K562 (cell line): ENCODE data around the gene KCNK4. TPM values are rescaled to one million over a fixed set of nuclear protein-coding genes. Genes with fewer than 3 reads are reported as not detected.

Experiments
- ATAC-seq: fragments of 200-7000 bp; cut with Tn5 transposase; 3 replicates; pipeline ENCODE4 v1.9.1; 2020; ENCODE audit warnings: moderate library complexity
- BruUV-seq: library from RNA; stranded (reverse); fragments of 400-500 nt; replicated peaks from 2 replicates; lab custom pipeline; 2021; lab: Mats Ljungman, UMichigan
- CTCF ChIA-PET: fragments of 300-600 bp; formaldehyde crosslinking; extraction: SDS; loops from one replicate; lab custom pipeline; 2021; ENCODE audit warnings: low intra/inter-chr PET ratio; lab: Yijun Ruan, JAX
- POLR2A ChIA-PET: fragments of 300-600, 350-650 bp; sonication (Branson Sonifier 250); formaldehyde crosslinking; extraction: SDS; loops from one replicate; lab custom pipeline; 2021; ENCODE audit warnings: antibody characterized with exemption, inconsistent platforms; lab: Yijun Ruan, JAX
- DNase-seq, 4 experiments: peaks; one replicate each; pipeline versions ENCODE4 v3.0.0 to v3.0.0-alpha.2; 2011 to 2018; ENCODE audit warnings: low spot score in 3 of 4, mixed read lengths in 3 of 4; ENCODE audit errors: extremely low read depth in 1 of 4
- FAIRE-seq: peaks from 2 replicates; lab custom pipeline; 2011; peaks lifted over from hg19 to GRCh38; lab: Jason Lieb, UNC
- H2AFZ ChIP-seq: 2 replicates; pipeline ENCODE4 v1.6.0; 2011; ENCODE audit warnings: low read depth, low read length, control low read depth, inconsistent platforms
- H3K27ac ChIP-seq: fragments of 200-600 bp; 3 replicates; pipeline ENCODE4 v1.8.0; 2011; ENCODE audit warnings: low read depth, mild to moderate bottlenecking, control low read depth, inconsistent platforms, low read length, moderate library complexity, mixed read lengths; ENCODE audit errors: extremely low read depth
- H3K27me3 ChIP-seq, 2 experiments: fragments of 300-600 bp in 1 of 2; 2 replicates in 1 of 2; 3 replicates in 1 of 2; pipeline versions ENCODE4 v1.6.0 to v1.8.0; 2011; ENCODE audit warnings: inconsistent platforms in 2 of 2, low read length in 2 of 2, mild to moderate bottlenecking in 1 of 2, mixed read lengths in 1 of 2, moderate library complexity in 1 of 2; ENCODE audit not compliant: control insufficient read depth in 2 of 2, insufficient read depth in 2 of 2
- H3K36me3 ChIP-seq: fragments of 300-600 bp; 3 replicates; pipeline ENCODE4 v1.8.0; 2011; ENCODE audit warnings: mild to moderate bottlenecking, low read length, inconsistent platforms; ENCODE audit not compliant: control insufficient read depth, insufficient read depth
- H3K4me1 ChIP-seq, 2 experiments: fragments of 200-600 bp in 1 of 2; replicated peaks in 1 of 2; 2 replicates in 1 of 2; 3 replicates in 1 of 2; pipeline versions ENCODE4 v1.5.1 to v1.8.0; 2011; ENCODE audit warnings: inconsistent platforms in 2 of 2, low read length in 2 of 2, mild to moderate bottlenecking in 1 of 2, mixed read lengths in 1 of 2, moderate library complexity in 1 of 2; ENCODE audit not compliant: control insufficient read depth in 2 of 2, insufficient read depth in 2 of 2
- H3K4me2 ChIP-seq: 2 replicates; pipeline ENCODE4 v1.6.1; 2011; ENCODE audit warnings: low read length, control low read depth, inconsistent platforms, mixed read lengths; ENCODE audit not compliant: insufficient read depth
- H3K4me3 ChIP-seq: fragments of 200-600 bp; sonication (generic), shearing (Covaris generic); 2 replicates; pipeline ENCODE4 v1.5.1; 2016; ENCODE audit warnings: control low read depth, inconsistent platforms
- H3K79me2 ChIP-seq: fragments of 200-600 bp; 3 replicates; pipeline ENCODE4 v1.8.0; 2011; ENCODE audit warnings: low read length, inconsistent platforms; ENCODE audit not compliant: control insufficient read depth, insufficient read depth
- H3K9ac ChIP-seq, 2 experiments: 2 replicates each; pipeline versions ENCODE4 v1.6.0 to v1.6.1; 2011; ENCODE audit warnings: low read depth in 2 of 2, low read length in 2 of 2, control low read depth in 1 of 2, inconsistent platforms in 1 of 2, mild to moderate bottlenecking in 1 of 2, mixed read lengths in 1 of 2; ENCODE audit not compliant: insufficient read depth in 1 of 2
- H3K9me1 ChIP-seq: one replicate; pipeline ENCODE4 v1.6.0; 2011; ENCODE audit warnings: inconsistent platforms, mild to moderate bottlenecking, low read length, moderate library complexity; ENCODE audit not compliant: control insufficient read depth, insufficient read depth
- H3K9me3 ChIP-seq: replicated peaks from 2 replicates; pipeline ENCODE4 v1.5.1; 2011; ENCODE audit warnings: low read depth, low read length, inconsistent platforms; ENCODE audit not compliant: control insufficient read depth, insufficient read depth
- H4K20me1 ChIP-seq: replicated peaks from 2 replicates; pipeline ENCODE4 v1.6.1; 2011; ENCODE audit warnings: low read length, inconsistent platforms, mixed read lengths; ENCODE audit not compliant: control insufficient read depth, insufficient read depth
- ELF1 ChIP-seq: fragments of 200-800 bp; sonication (Bioruptor generic); IDR thresholded peaks from 2 replicates; pipeline ENCODE4 v1.6.1; 2016; ENCODE audit warnings: missing genetic modification characterization, missing compliant biosample characterization
- GABPA ChIP-seq: fragments of 200-800 bp; sonication (Bioruptor generic); conservative IDR thresholded peaks from 2 replicates; pipeline ENCODE4 v1.6.1; 2016; ENCODE audit warnings: low read depth, missing genetic modification characterization, missing compliant biosample characterization
- HMGN3 ChIP-seq: IDR thresholded peaks from 2 replicates; pipeline ENCODE4 v1.6.1; 2011; ENCODE audit warnings: borderline replicate concordance, low read depth, mild to moderate bottlenecking, mixed read lengths, low read length; ENCODE audit not compliant: insufficient read length; ENCODE audit errors: extremely low read depth
- WHSC1 ChIP-seq: IDR thresholded peaks from one replicate; pipeline ENCODE4 v1.6.1; 2012; ENCODE audit warnings: low read length, control low read depth, inconsistent platforms
- WGBS: fragments of 100-300 bp; shearing (Covaris generic); methylation state at CpG from one replicate; pipeline ENCODE4 v1.1.6; 2016; ENCODE audit warnings: low coverage, mixed read lengths; ENCODE audit not compliant: insufficient coverage; ENCODE audit errors: missing lambda C conversion rate; 5-methylcytosine and 5-hydroxymethylcytosine counted together
- in situ Hi-C: fragments of 300-500 bp; cut with MboI; formaldehyde crosslinking; loops from 4 replicates; pipeline ENCODE4 v1.15.0; 2018; ENCODE audit warnings: inconsistent platforms, mixed read lengths
- intact Hi-C: fragments of 100-400 bp; cut with micrococcal nuclease; formaldehyde crosslinking; loops from 2 replicates; pipeline ENCODE4 v1.14.2; 2022
- polyA plus RNA-seq, 8 experiments: library from polyadenylated mRNA; depleted of rRNA in 4 of 8; stranded (reverse) in 5 of 8; unstranded in 3 of 8; fragments of >200 nt; fragmentation: Nextera tagmentation in 2 of 8; fragmentation: Illumina TruSeq in 1 of 8; extraction: Ambion mirVana in 2 of 8; extraction: Trizol in 1 of 8; gene quantifications; 2 replicates each; pipeline versions ENCODE4 v1.2.1 to v1.2.3, GENCODE V29; 2011 to 2014; ENCODE audit warnings: inconsistent platforms in 1 of 8, missing spikeins in 1 of 8
- total RNA-seq, 7 experiments: library from RNA; depleted of rRNA in 6 of 7; stranded (reverse); fragments of >200 nt in 6 of 7; fragmentation: Illumina TruSeq in 2 of 7; extraction: Trizol in 2 of 7; gene quantifications; 2 replicates each; pipeline versions ENCODE4 v1.2.1 to v1.2.3, GENCODE V29; 2011 to 2021; ENCODE audit warnings: low replicate concordance in 1 of 7

Gene KCNK4
- total and polyA plus RNA-seq, 9 of the 15 experiments (the other 6 are each of a cell fraction or from before 2014, with no cell fraction given): not detected

DNA sequence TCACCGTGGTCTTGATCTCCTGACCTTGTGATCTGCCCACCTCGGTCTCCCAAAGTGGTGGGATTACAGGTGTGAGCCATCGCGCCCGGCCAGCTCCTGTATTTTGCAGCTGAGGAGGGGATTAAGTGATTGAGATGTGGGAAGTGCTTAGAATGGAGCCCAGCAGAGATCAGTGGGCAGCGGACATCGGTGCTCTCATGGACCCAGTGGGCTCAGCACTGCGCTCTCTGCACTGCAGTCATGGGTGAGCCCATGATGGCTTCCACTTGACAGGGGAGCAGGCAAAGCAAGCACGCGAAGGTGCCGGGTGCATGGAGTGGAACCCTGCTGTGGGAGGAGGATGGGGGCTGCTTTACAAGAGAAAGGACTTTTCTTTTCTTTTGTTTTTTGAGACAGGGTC is 39.8 kb downstream of the KCNK4 start:
- CTCF ChIA-PET: no interaction called here
- no peak overlapping the region for H3K4me3 ChIP-seq
- no peak overlapping the region; the same call in 1 of the 2 replicates for H2AFZ ChIP-seq
- BruUV-seq: no TSS peak
- no peaks in the 10 kb centered on the region; the same call in 1 of the 2 replicates for H3K9me3 ChIP-seq
- DNase-seq (no peak), ATAC-seq (no peak), FAIRE-seq (no peak)
- no peaks in the 10 kb centered on the region for H4K20me1 ChIP-seq
- peak overlapping the region; percentile 79; the same call in 2 of the 3 replicates for H3K27ac ChIP-seq
- 93% methylated on average over 8 of the region's 11 CpGs for WGBS
- H3K4me1 ChIP-seq: peaks cover 30 to 44% of the 10 kb centered on the region in 2 experiments
- H3K4me2 ChIP-seq: no peak overlapping the region; the same call in 1 of the 2 replicates
- intact Hi-C loops (loop anchor here (1.0 kb wide), 1 partner anchor 14 kb away; the partner anchor contains the start of gene TRMT112), in situ Hi-C loops (no loop called here)
- H3K9ac ChIP-seq: peak overlapping the region; percentile 67 to 89; a peak in 3 of 4 replicates
- no peaks in the 10 kb centered on the region for H3K27me3 ChIP-seq
- no peaks in the 10 kb centered on the region; the same call in 2 of the 3 replicates for H3K36me3 ChIP-seq
- H3K9me1 ChIP-seq: no peaks in the 10 kb centered on the region
- H3K79me2 ChIP-seq: no peaks in the 10 kb centered on the region
- TF ChIP-seq WHSC1: no peak
- TF ChIP-seq GABPA: 0 out of 2 replicates have a peak, but pooled peaks have one; percentile 2
- TF ChIP-seq ELF1 (tag): 0 out of 2 replicates have a peak, but pooled peaks have one; percentile 0
- no peak for TF ChIP-seq HMGN3
- POLR2A ChIA-PET: interaction anchor here (0.6 to 1.8 kb wide), 7 partner anchors 8 to 167 kb away, joined by 3 to 15 read pairs (median 4); partner anchors contain the start of genes ESRRA, PRDX5 and TRMT112
